Measurements from ENCODE around the gene RBM28. TPM values are rescaled to one million over a fixed set of nuclear protein-coding genes. Genes with fewer than 3 reads are reported as not detected.

The RBM28 gene
- total and polyA plus RNA-seq, 10 of the 15 experiments (the other 5 are each of a cell fraction or from before 2014, with no cell fraction given), result 14.3 to 50.4 (median 32.8) TPM

DNA sequence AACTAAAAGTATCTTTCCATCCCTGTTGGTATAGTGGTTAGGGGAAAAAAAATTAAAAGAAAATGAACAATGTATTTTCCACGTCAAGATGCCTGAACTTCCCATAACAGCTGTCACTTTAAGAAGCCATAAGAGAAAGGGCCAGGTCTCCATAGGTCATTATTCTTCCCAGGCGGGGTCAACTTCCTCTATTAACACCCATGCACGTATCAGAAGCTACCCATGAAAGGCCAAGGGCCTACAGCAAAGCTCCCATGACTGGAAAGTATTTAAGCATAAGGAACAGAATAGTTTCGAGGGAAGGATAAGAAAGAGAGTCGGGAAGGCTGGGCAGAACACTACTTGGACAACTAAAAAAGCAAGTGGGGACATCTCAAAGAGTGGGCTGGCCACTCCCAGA, 40.1 kb downstream of the RBM28 start:
- no peak overlapping the region for H2AFZ ChIP-seq (ENCODE audit: control insufficient read depth, low read depth, low read length)
- no peaks in the 10 kb centered on the region for H3K27me3 ChIP-seq (replicated peaks in 1 of 2; ENCODE audit: control insufficient read depth in 2 of 2, insufficient read depth in 2 of 2, low read length in 1 of 2)
- ChIA-PET POLR2A (no interaction called here), RAD21 (ENCODE audit: unreplicated experiment) (no interaction called here), SMC1A (ENCODE audit: uncharacterized antibody, unreplicated experiment) (no interaction called here), CTCF (no interaction called here)
- no peak overlapping the region for H3K9ac ChIP-seq (ENCODE audit: control insufficient read depth, insufficient read depth, low read length)
- no peak overlapping the region for H3K27ac ChIP-seq (ENCODE audit: control insufficient read depth, insufficient read depth)
- no peak for TF ChIP-seq SMC3 (IDR thresholded peaks at IDR 0.05; ENCODE audit: borderline replicate concordance, low read length)
- TF ChIP-seq, protein P1, sequence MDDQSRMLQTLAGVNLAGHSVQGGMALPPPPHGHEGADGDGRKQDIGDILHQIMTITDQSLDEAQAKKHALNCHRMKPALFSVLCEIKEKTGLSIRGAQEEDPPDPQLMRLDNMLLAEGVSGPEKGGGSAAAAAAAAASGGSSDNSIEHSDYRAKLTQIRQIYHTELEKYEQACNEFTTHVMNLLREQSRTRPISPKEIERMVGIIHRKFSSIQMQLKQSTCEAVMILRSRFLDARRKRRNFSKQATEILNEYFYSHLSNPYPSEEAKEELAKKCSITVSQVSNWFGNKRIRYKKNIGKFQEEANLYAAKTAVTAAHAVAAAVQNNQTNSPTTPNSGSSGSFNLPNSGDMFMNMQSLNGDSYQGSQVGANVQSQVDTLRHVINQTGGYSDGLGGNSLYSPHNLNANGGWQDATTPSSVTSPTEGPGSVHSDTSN (IDR thresholded peaks at IDR 0.05; ENCODE audit: insufficient replicate concordance, low read depth, low read length), result no peak
- no peak for TF ChIP-seq MTA3 (IDR thresholded peaks at IDR 0.05; ENCODE audit: borderline replicate concordance, low read length)
- TF ChIP-seq PAX8 (IDR thresholded peaks at IDR 0.05), result no peak
- TF ChIP-seq IKZF2 (IDR thresholded peaks at IDR 0.05), result no peak
- TF ChIP-seq KAT2A (conservative IDR thresholded peaks at IDR 0.05; ENCODE audit: control insufficient read depth, low read depth, low read length), result no peak
- TF ChIP-seq TBL1XR1 (IDR thresholded peaks at IDR 0.05; ENCODE audit: low read depth, low read length), result no peak
- no peak for TF ChIP-seq CREM (IDR thresholded peaks at IDR 0.05; ENCODE audit: low read depth)
- TF ChIP-seq HCFC1 (IDR thresholded peaks at IDR 0.05; ENCODE audit: low read length), result no peak
- no peaks in the 10 kb centered on the region for H3K79me2 ChIP-seq (ENCODE audit: control insufficient read depth, insufficient read depth, low read length)
- in situ Hi-C loops (cut with MboI) (no loop called here), intact Hi-C loops (cut with micrococcal nuclease; ENCODE audit: unreplicated experiment) (no loop called here)
- FAIRE-seq (no peak), DNase-seq (ENCODE audit: low read depth, low spot score) (no peak), ATAC-seq (no peak)
- H3K36me3 ChIP-seq (ENCODE audit: control insufficient read depth in 2 of 2, insufficient read depth in 2 of 2, low read length in 1 of 2), result peaks cover 6 to 8% of the 10 kb centered on the region in 2 experiments; a peak in 3 of 4 replicates
- WGBS (ENCODE audit: insufficient coverage, insufficient replicate concordance, low lambda C conversion rate, missing lambda C conversion rate), result 94% methylated on average over 5 of the region's 5 CpGs
- BruUV-seq (replicated peaks), result no TSS peak
- no peak overlapping the region for H3K4me2 ChIP-seq (ENCODE audit: control insufficient read depth, insufficient read depth)
- H4K20me1 ChIP-seq (ENCODE audit: control insufficient read depth, insufficient read depth), result no peaks in the 10 kb centered on the region
- no peaks in the 10 kb centered on the region for H3K4me1 ChIP-seq (ENCODE audit: control insufficient read depth, insufficient read depth, low read length)
- no peak overlapping the region for H3K4me3 ChIP-seq
- H3K9me3 ChIP-seq (replicated peaks; ENCODE audit: control insufficient read depth, insufficient read depth, low read length), result no peaks in the 10 kb centered on the region
